Esophagus muscularis mucosa (tissue), 4 donors: ENCODE results near the gene TEAD1. TPM values are rescaled to one million over a fixed set of nuclear protein-coding genes. Genes with fewer than 3 reads are reported as not detected.

Experiments used
- DNase-seq: peaks from one replicate; pipeline ENCODE4 v3.0.0-alpha.2; 2017; ENCODE audit errors: extremely low spot score
- H3K27ac ChIP-seq, 4 donors: fragments of 200-600 bp; sonication (generic); replicated peaks in 1 of 4; 1 replicate in 3 of 4; 2 replicates in 1 of 4; pipeline ENCODE4 v1.5.1; 2016 to 2019; ENCODE audit warnings: mild to moderate bottlenecking in 1 of 4
- H3K27me3 ChIP-seq, 4 donors: fragments of 200-600 bp; sonication (generic); one replicate each; pipeline versions ENCODE4 v1.5.1 to v1.6.0; 2016 to 2019
- H3K36me3 ChIP-seq, 4 donors: fragments of 200-600 bp; sonication (generic); one replicate each; pipeline ENCODE4 v1.5.1; 2016 to 2019
- H3K4me1 ChIP-seq, 4 donors: fragments of 200-600 bp; sonication (generic); one replicate each; pipeline ENCODE4 v1.5.1; 2016 to 2019
- H3K4me3 ChIP-seq, 4 donors: fragments of 200-600 bp; sonication (generic); 1 replicate in 2 of 4; 2 replicates in 2 of 4; pipeline ENCODE4 v1.5.1; 2016 to 2019; ENCODE audit warnings: mild to moderate bottlenecking in 4 of 4, moderate library complexity in 1 of 4
- H3K9me3 ChIP-seq, 4 donors: fragments of 200-600 bp; sonication (generic); 1 replicate in 3 of 4; 2 replicates in 1 of 4; pipeline ENCODE4 v1.5.1; 2016 to 2019
- CTCF ChIP-seq, 3 experiments: fragments of 200-600 bp in 2 of 3; fragments of 450-650 bp in 1 of 3; sonication (generic) in 2 of 3; IDR thresholded peaks; one replicate each; pipeline ENCODE4 v1.5.1; 2017 to 2019; ENCODE audit warnings: antibody characterized with exemption in 3 of 3, mild to moderate bottlenecking in 2 of 3, moderate library complexity in 1 of 3
- EP300 ChIP-seq: sonication (generic); formaldehyde crosslinking; IDR thresholded peaks from one replicate; pipeline ENCODE4 v1.6.1; 2017; ENCODE audit warnings: antibody characterized with exemption
- POLR2A ChIP-seq: fragments of 450-650 bp; IDR thresholded peaks from one replicate; pipeline ENCODE4 v1.6.1; 2017; ENCODE audit warnings: antibody characterized with exemption, moderate library complexity, mild to moderate bottlenecking, low read depth
- POLR2AphosphoS5 ChIP-seq, 2 donors: sonication (generic); formaldehyde crosslinking; IDR thresholded peaks; one replicate each; pipeline ENCODE4 v1.6.1; 2017; ENCODE audit warnings: antibody characterized with exemption in 2 of 2
- WGBS: methylation state at CpG from one replicate; pipeline ENCODE4 v1.1.5; 2018; 5-methylcytosine and 5-hydroxymethylcytosine counted together
- intact Hi-C: fragments of 100-400 bp; cut with DNase I; formaldehyde crosslinking; loops from one replicate; pipeline ENCODE4 v1.15.1; 2023
- total RNA-seq, 4 donors: library from RNA; depleted of rRNA; stranded (reverse); fragments of >200 nt; gene quantifications; one replicate each; pipeline versions ENCODE4 v1.1.0 to v1.2.1, GENCODE V29; 2016

TEAD1 gene
- total RNA-seq, 4 donors from 2014 or later: 147 to 307 (median 232) TPM

- intact Hi-C loops: no loop called here
Measured at GRCh38 chr11:12693479-12694182, 19.4 kb downstream of the TEAD1 start.

GRCh38 chr11:12694183-12694531 is 19.9 kb downstream of the TEAD1 start:
- no peaks in the 10 kb centered on the region for H3K9me3 ChIP-seq
- DNase-seq: no peak
- intact Hi-C loops: no loop called here
- H3K36me3 ChIP-seq: no peaks in the 10 kb centered on the region
- H3K27ac ChIP-seq: peak overlapping the region; percentile 80 to 90 (median 85)
- H3K4me1 ChIP-seq: peaks cover 56 to 82% (median 67%) of the 10 kb centered on the region in 4 donors
- H3K27me3 ChIP-seq: no peaks in the 10 kb centered on the region
- 13% methylated on average over 6 of the region's 6 CpGs for WGBS
- no peak for TF ChIP-seq POLR2AphosphoS5 (IDR thresholded peaks at IDR 0.05)
- no peak for TF ChIP-seq POLR2A
- no peak for TF ChIP-seq EP300
- no peak for TF ChIP-seq CTCF (IDR thresholded peaks at IDR 0.05)
- H3K4me3 ChIP-seq: peak overlapping the region; percentile 32 to 39 (median 38)

More at GRCh38 chr11:12693479-12694182, 19.4 kb downstream of the TEAD1 start:
- no peak for DNase-seq
- peak overlapping the region; percentile 32 to 39 (median 38) for H3K4me3 ChIP-seq
- no peaks in the 10 kb centered on the region for H3K9me3 ChIP-seq
- peaks cover 61 to 86% (median 72%) of the 10 kb centered on the region in 4 donors for H3K4me1 ChIP-seq
- H3K27ac ChIP-seq: peak overlapping the region; percentile 80 to 90 (median 85)
- H3K27me3 ChIP-seq: no peaks in the 10 kb centered on the region
- no peaks in the 10 kb centered on the region for H3K36me3 ChIP-seq
- TF ChIP-seq CTCF (IDR thresholded peaks at IDR 0.05): peak in 1 of 3 experiments; percentile 13
- no peak for TF ChIP-seq POLR2A
- peak; percentile 76 to 79 for TF ChIP-seq POLR2AphosphoS5 (IDR thresholded peaks at IDR 0.05)
- WGBS: under 1% methylated on average over 13 of the region's 13 CpGs

GRCh38 chr11:12695221-12695794 is 21.1 kb downstream of the TEAD1 start:
- peaks cover 56 to 70% (median 63%) of the 10 kb centered on the region in 4 donors for H3K4me1 ChIP-seq
- H3K36me3 ChIP-seq: no peaks in the 10 kb centered on the region
- H3K27me3 ChIP-seq: no peaks in the 10 kb centered on the region
- H3K4me3 ChIP-seq: no peak overlapping the region
- H3K9me3 ChIP-seq: no peaks in the 10 kb centered on the region
- WGBS: 72% methylated on average over 2 of the region's 2 CpGs
- H3K27ac ChIP-seq: peak overlapping the region in 3 of 4 donors; percentile 80 to 90 (median 86)
- no peak for DNase-seq
- intact Hi-C loops: no loop called here
- TF ChIP-seq CTCF (IDR thresholded peaks at IDR 0.05): no peak
- no peak for TF ChIP-seq POLR2AphosphoS5 (IDR thresholded peaks at IDR 0.05)
- TF ChIP-seq POLR2A: no peak
- TF ChIP-seq EP300: no peak

GRCh38 chr11:12695873-12696272 is 21.7 kb downstream of the TEAD1 start:
- Histone ChIP-seq H3K4me3 (no peak overlapping the region), H3K4me1 (peaks cover 56 to 69% (median 63%) of the 10 kb centered on the region in 4 donors), H3K36me3 (no peaks in the 10 kb centered on the region), H3K27ac (peak overlapping the region in 2 of 4 donors; percentile 86 to 90), H3K27me3 (no peaks in the 10 kb centered on the region), H3K9me3 (no peaks in the 10 kb centered on the region)
- DNase-seq: no peak
- no peak for TF ChIP-seq POLR2A
- no peak for TF ChIP-seq CTCF (IDR thresholded peaks at IDR 0.05)
- no peak for TF ChIP-seq EP300
- TF ChIP-seq POLR2AphosphoS5 (IDR thresholded peaks at IDR 0.05): no peak
- intact Hi-C loops: no loop called here
- 94% methylated on average over 3 of the region's 3 CpGs for WGBS
